ENCODE measurements around the gene NXNL1.
"Not testable (repeated sequence)": the region's sequence is repeated elsewhere in the genome, so short reads cannot be mapped to it uniquely, and the experiment has no call there.

The NXNL1 gene

DNA sequence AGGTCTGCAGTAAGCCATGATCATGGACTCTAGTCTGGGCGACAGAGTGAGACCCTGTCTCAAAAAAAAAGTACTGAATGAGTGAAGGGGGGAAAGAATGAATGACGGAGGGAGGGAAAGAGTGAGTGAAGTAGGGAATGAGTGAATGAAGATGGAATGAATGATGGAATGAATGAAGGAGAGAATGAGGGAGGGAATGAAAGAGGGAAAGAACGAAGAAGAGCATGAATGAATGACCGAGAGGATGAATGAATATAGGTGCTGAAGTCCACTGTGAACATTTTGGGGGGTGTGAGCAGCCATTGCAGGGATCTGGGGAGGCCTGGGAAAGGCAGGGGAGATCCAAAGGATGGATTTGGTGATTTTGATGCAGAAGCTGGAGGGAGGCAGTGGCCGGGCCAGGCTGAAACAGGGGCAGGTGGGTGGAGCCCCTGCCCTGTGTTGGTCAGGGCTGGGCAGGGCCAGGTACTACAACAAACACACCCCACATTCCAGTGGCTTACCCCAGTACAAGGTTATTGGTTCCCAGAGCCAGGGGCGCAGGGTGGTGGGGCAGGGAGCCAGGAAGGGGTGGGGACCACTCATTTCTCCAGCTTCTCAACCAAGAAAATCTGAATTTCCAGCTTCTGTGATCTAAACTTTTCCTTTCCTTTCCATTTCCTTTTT is 23.9 kb upstream of the NXNL1 start:
- DNase-seq = no peak

DNA sequence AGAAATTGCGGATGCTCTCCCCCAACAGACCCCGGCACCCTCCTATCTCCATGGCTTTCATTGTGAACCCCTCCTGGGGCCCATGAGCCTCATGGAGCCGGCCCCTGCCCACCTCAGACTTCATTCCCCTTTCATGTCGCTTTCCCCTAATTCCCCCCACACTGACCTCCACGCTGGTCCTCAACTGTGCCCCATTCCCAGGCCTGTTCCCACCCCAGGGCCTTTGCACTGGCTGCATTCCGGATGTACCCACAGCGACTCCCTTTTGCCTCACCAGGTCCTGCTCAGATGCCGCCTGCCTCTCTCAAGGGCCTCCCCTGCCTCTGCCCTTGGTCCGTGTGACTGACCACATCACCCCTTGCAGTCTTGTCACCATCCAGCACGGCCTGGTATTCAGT is 22.9 kb upstream of the NXNL1 start:
- no peak for DNase-seq

DNA sequence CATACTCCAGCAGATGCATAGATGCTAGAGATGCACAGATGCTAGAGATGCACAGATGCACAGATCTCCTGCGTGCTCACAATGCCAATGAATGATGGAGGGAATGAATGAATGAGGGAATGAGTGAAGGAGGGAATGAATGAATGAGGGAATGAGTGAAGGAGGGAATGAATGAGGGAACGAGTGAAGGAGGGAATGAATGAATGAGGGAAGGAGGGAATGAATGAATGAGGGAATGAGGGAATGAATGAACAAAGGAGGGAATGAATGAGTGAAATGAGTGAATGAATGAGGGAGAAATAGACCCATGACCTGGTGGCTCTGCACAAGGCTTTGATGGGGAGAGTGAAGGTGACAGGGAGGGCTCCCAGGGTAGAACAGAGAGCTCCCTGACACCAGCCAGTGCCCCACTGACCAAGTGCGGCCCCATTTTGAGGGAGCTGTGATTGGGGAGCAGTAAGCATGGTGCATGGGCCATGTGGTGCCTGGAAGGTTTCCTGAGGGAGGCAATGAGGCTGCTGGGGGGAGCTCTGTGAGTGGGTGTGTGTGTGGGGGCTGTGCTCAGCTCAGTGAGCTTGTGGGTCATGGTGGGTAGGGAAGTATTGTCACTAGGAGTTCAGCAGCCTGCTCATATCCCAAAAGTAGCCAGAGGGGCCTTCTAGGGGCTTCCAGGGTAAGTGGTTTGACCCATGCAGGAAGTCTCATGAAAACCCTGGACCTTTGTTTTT is 22.3 kb upstream of the NXNL1 start:
- no peak for DNase-seq

DNA sequence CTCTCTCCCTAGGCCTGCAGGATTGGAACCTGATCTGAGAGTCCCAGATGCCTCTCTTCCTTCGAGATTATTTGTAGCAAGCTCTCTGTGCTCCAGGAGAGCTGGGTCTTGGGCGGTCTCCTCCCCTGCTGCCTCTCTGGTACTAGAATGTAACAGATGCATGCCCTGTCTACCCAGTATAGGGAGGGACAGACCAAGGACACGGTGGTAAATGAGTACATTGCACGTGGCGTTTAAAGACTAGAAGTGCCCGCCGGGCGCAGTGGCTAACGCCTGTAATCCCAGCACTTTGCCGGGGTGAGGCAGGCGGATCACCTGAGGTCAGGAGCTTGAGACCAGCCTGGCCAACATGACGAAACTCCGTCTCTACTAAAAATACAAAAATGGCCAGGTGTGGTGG is 21.3 kb upstream of the NXNL1 start:
- no peak for DNase-seq

DNA sequence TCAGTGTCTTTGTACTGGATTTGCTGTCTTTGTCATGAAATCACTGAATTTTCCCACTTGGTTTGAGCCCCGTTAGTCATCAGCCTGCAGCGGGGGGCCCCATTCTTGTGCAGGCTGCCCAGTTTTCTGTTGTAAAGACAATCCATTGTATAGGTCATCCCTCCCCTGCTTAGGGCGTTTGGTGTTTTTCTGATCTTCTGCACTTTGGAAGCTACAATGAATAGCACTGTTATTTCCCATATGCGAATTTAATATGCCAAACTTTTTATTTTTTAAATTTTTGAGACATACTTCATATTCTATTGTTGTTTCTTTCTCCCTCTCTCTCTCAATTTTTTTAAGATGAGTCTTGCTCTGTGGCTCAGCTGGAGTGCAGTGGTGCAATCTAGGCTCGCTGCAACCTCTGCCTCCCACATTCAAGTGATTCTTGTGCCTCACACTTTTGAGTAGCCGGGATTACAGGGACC is 18.6 kb upstream of the NXNL1 start:
- DNase-seq = no peak

DNA sequence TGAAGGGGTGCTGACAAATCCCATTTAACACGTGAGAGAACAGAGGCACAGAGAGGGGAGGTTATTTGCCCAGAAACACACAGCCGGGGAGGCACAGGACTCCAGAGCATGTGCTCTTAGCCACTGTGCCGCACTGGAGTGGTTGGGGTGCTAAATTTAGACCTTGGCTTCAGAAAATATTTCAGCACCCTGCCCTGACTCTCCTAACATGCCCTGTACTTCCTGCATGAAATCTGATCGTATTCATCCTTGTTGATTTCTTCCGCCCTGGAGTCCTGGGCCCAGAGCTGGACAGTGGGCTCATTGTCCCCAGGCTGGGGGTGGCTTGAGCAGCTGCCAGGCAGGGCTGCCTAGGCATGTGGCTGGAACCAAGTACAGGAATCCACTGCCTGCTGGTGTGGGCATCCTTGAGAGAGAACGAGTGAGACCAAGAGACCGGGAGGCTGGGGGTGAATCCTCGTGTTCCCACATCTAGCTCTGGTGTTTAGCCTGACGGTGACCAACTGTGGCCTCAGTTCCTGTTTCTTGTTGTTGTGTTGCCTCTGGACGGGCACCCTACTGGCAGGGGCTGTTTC is 14.9 kb upstream of the NXNL1 start:
- DNase-seq = peak; percentile 36 to 71

DNA sequence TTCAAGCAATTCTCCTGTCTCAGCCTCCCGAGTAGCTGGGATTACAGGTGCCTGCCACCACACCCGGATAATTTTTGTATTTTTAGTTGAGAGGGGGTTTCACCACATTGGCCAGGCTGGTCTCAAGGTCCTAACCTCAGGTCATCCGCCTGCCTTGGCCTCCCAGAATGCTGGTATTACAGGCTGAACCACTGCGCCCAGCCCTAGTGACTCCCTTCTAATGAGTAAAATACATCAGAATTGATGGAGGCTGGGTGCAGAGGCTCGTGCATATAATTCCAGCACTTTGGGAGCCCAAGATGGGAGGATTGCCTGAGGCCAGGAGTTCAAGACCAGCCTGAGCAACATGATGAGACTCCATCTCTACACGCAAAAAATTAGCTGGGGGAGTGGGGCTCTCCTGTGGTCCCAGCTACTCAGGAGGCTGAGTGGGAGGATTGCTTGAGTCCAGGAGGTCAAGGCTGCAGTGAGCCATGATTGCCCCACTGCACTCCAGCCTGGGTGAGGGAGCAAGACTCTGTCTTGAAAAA is 14.3 kb upstream of the NXNL1 start:
- not testable (repeated sequence) for DNase-seq

DNA sequence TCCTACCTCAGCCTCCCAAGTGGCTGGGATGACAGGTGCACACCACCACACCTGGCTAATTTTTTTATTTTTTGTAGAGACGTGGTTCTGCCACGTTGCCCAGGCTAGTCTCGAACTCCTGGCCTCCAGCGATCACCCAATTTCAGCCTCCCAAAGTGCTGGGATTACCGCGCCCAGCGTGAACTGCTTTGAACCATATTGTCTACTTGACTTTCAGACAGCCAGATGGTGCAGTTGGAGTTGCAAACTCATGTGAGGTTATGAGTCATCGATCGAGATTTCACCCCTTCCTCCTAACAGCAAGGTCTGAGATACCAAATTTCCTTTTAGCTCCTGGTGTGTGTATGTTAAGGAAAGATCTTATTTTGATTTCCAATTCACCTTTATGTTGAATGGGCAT is 12.3 kb upstream of the NXNL1 start:
- peak in 1 of 2 experiments; percentile 45 for DNase-seq

DNA sequence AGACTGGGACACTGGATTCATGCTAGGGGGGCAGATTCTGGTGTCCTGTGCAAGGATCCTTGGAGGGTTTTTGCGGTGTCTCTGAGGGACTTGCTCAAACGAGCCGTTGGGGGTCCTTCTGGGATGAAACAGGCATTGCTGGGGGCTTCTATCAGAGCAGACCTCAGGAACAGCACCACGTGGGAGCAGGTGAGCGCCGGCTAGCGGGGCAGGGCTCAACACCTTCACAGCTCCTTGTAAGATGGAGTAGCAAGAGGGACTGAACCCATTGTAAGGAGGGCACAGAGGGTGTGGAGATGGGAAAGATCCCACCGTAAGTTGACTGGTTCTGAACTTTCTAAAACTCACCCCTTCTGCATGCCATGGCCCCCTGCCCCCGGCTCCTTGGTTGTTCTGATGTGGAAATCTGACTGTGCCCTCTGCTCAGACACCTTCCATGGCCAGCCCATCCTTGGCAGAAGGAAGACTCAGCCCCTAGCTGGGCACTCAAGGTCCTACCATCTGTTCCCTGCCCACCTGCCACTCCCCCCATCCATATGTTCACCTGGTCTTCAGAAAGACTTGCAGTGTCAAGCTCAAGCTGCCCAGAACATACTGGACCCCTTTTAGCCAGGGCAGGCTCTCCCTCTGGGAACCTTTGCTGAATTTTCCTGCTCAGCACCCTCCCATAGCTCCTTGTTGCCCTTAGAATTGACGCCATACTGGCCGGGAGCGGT is 10.8 kb upstream of the NXNL1 start:
- no peak for DNase-seq

DNA sequence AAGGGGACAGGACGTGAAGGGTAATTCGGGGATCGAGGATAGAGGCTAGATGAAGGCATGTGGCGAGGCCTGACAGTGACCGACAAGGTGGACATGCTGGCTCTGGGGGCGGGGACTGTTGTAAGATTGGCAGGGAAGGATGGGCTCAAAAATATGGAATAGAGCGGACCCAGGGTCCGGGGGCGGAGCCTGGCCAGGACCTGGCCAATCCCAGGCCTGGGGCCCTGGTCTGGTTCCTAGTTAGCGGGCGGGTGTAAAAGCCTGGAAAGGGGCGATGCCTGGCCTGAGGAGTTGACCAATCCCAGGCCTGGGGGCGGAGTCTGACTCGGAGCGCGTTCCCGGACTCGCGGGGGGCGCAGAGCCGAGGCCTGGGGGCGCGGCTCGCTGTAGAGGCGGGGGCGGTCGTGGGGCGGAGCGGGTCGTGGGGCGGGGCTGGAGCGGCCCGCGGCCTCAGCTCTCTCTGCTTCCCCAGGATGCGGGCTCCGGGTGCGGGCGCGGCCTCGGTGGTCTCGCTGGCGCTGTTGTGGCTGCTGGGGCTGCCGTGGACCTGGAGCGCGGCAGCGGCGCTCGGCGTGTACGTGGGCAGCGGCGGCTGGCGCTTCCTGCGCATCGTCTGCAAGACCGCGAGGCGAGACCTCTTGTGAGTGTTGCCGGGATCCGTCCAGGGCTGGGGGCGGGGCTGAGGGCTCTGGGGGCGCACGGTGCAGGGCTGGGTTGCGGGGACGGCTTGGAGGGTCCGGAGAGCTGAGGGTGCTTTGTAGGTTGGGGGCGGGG is 9.5 kb upstream of the NXNL1 start, which contains the start of gene SLC27A1:
Gene SLC27A1, plus strand, starts transcription at position 457 of the 774 bp plus-strand sequence. Its CDS starts 17 bp downstream, at position 474.
- DNase-seq = peak; percentile 94 to 98

DNA sequence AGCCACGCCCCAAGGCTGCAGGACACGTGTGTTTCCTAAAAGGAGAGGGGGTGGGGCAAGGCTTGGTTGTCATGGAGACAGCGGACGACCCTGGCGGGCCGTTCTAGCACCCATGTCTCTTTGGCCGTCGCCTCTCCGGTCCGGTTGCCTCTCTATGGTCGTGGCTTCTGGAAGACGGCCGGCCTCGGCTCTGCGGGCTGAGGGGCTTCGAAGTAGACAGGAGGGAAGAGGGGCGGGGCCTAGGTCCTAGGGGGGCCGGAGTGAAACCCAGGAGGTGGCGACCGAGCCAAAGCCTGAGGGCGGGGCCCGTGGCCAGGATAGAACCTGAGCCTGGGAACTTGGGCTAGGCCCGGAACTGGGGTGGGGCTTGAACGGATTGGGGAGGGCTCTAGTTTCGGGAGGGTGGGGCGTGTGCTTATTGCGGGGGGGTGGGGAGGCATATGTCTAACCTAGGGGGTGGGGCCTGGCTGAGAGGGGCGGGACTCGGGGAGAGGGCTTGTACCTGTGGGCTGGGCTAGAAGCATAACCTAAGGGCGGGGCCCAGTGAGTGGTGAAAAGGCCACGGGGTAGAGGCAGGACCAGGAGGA is 8.8 kb upstream of the NXNL1 start:
- peak; percentile 88 to 96 for DNase-seq

DNA sequence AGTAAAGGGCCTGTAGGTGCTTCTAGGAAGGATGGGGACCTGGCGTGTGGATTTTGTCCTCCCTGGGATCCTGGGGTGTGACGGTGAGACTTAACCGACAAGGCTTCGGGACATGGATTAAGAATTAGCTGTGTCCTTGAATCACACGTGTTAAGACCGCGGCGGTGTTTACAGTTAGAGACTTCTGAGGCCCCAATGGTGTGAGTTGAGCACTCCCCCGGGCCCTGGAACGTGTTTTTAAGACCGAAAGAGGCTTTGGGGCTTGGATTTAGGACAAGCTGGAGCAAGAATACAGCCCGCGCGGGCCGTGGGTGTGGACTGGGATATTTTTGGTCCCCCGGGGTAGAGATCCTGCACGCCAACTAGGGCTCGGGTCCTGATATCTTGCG is 8.4 kb upstream of the NXNL1 start:
- DNase-seq = no peak

DNA sequence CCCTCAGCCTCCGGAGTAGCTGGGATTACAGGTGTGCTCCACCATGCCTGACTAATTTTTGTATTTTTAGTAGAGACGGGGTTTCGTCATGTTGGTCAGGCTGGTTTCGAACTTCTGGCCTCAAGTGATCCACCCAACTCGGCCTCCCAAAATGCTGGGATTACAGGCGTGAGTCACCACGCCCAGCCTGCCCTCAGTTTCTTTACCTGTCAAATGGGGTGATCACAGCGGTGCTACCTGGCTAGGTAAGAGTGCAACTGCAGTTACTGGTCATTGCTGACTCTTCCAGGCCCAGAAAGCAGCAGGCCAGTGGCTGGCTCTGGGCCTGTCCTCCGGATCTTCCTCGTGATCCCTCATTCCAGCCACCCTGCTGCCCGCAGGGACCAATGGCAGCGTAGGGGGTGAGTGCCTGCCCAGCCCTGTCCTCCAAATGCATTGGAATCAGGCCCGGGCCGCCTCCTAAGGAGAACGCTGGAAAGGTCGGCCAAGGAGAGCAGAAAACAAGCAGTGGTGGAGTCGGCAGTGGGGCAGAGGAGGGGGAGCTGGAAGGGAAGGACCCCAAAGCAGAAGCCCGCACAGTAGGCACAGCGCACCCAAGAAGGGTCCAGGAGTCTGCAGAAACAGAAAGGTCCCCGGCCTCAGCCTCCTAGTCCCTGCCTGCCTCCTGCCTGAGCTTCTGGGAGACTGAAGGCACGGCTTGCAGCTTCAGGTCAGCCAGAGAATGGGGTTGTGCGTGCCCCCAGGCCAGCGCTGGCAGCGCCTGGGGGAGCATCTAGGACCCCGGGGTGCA is 7.8 kb upstream of the NXNL1 start:
- no peak for DNase-seq

DNA sequence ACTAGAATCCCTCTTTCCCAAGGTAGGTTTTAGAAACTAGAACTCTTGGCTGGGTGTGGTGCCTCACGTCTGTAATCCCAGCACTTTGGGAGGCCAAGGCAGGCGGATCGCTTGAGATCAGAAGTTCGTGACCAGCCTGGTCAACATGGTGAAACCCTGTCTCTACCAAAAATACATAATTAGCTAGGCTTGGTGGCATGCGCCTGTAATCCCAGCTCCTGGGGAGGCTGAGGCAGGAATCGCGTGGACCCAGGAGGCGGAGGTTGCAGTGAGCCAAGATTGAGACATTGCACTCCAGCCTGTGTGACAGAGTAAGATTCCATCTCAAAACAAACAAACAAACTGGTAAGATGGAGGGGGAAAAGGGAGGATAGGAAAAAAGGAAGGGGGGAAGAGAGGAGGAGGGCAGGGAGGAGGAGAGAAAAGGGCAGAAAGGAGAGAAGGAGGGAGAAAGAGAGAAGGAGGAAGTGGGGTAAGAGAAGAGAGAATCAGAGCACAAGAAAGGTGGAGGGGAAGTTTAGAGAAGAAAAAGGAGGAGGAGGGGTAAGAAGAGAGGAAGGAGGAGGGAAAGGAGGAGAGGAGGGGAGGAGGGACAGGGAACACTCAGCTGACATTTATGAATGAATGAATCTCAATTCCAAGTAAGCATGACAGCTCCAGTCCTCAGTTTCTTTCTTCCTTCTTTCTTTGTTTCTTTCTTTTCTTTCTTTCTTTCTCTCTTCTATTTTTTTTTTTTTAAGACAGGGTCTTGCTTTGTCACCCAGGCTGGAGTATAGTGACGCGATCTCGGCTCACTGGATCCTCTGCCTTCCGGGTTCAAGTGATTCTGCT is 7.0 kb upstream of the NXNL1 start:
- no peak for DNase-seq

DNA sequence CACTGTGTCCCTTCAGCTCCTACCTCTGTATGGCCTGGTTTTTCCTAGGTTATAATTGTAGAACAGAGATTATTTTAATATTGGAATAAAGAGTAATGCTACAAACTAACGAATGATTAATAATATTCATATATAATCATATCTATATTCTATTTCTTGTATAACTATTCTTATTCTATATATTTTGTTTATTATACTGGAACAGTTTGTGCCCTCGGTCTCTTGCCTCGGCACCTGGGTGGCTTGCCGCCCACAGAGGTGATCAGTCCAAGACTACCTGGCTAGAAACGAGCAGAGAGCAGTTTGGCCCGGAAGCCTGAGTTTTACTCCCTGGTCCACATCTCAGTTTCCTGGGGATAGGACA is 5.7 kb upstream of the NXNL1 start:
- no peak for DNase-seq

DNA sequence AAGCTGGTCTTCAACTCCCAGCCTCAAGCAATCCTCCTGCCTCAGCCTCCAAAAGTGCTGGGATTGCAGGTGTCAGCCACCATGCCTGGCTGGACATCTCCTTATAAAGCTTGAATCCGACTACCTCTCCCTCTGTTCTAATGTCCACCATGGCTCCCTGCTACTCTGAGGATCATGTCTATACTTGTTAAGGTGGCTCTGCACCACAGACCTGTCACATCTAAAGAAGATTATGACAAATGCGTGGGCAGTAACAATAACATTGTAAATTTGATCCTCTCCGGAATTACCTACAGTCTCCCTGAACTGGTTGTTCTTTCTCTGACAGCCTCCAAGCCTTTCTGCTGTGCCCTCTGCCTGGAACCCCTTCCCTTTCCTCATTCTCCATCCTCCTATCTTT is 1.8 kb downstream of the NXNL1 start:
- DNase-seq = no peak

DNA sequence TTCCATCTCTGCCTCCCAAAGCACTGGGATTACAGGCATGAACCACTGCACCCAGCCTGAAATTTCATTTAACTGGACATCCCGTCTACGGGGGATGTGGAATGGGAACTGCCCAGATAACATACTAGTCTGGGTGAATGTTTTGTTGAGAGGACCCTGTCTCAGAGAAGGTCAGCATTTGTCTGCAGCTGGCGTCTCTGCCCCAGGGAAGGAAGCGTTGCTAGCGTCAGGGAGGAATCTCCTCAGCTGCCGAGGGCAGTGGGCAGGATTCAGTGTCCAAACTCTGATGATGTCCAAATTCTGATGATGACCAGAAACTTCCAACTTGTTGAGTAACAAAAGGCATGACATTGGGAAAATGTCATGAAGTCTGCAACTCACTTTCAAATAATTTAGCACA is 3.1 kb downstream of the NXNL1 start:
- no peak for DNase-seq

DNA sequence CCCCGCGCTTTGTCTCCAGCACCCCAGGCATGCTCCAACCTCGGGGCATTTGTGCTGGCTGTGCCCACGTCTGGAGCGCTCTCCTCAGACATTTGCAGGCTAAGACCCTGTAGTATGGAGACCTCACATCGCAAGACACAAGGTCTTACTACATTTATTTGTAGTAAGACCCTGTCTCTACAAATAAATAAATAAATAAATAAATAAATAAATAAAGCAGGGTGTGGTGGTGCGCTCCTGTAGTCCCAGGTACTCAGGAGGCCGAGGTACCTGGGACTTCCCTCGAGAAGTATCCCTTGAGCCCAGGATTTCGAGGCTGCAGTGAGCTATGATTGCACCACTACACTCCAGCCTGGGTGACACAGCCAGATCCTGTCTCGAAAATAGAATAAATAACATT is 4.6 kb downstream of the NXNL1 start:
- DNase-seq = no peak

DNA sequence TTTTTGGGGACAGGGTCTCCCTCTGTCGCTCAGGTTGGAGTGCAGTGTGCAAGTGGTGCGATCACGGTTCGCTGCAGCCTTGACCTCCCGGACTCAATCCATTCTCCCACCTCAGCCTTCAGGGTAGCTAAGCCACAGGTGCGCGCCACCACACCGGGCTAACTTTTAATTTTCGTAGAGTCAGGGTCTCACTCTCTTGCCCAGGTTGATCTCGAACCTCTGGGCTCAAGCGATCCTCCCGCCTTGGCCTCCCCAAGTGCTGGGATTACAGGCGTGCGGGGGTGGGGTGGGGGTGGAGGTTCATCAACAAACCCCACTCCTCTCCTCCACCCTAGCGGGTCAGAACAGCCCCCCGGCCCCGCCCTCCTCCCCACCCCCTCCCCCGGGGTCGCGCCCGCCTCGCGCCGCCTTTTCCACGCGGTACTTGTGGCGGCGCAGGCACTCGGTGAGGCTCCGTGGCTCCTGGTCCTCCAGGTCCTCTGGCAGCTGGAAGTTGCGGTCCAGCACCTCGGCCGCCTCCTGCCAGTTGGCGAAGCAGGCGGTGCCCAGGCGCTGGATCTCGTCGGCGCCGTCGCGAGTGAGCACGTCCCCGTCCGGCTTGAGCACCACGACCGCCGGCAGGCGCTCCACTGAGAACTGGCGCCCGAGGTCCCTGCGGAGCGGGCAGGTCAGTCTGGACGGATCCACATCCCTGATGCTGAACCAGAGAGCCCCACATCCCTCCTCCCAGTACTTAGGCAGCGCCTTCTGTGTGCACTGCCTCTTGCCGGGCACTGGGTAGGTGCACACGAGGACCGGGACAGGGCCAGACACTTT is 5.2 kb downstream of the NXNL1 start:
- DNase-seq = no peak
